ENCODE measurements around the gene STX1B. TPM values are rescaled to one million over a fixed set of nuclear protein-coding genes. Genes with fewer than 3 reads are reported as not detected.

STX1B gene
- total and polyA plus RNA-seq, 5 donors, result 0.66 to 2.1 (median 1.7) TPM

GRCh38 chr16:30992931-30993816, 17.3 kb downstream of the STX1B start:
- intact Hi-C loops (cut with DNase I), result no loop called here
- DNase-seq (peak in 1 of 3 donors; percentile 33), ATAC-seq (no peak)
- no peaks in the 10 kb centered on the region for H3K4me1 ChIP-seq (ENCODE audit: control insufficient read depth, insufficient read depth, low read length)
- no peak overlapping the region for H3K27ac ChIP-seq (ENCODE audit: low read length)
- no peaks in the 10 kb centered on the region for H3K27me3 ChIP-seq (ENCODE audit: control insufficient read depth, insufficient read depth)
- 67% methylated on average over 29 of the region's 29 CpGs for WGBS
- H3K9me3 ChIP-seq (ENCODE audit: control insufficient read depth, low read length), result no peaks in the 10 kb centered on the region
- H3K4me3 ChIP-seq (ENCODE audit: low read length), result no peak overlapping the region

- Histone ChIP-seq H3K4me1 (ENCODE audit: control insufficient read depth, insufficient read depth, low read length) (no peaks in the 10 kb centered on the region), H3K27me3 (ENCODE audit: control insufficient read depth, insufficient read depth) (no peaks in the 10 kb centered on the region), H3K9me3 (ENCODE audit: control insufficient read depth, low read length) (no peaks in the 10 kb centered on the region), H3K27ac (ENCODE audit: low read length) (no peak overlapping the region), H3K4me3 (ENCODE audit: low read length) (no peak overlapping the region)
- DNase-seq (peak in 1 of 3 donors; percentile 20), ATAC-seq (no peak)
- 79% methylated on average over 21 of the region's 21 CpGs for WGBS
- intact Hi-C loops (cut with DNase I), result no loop called here
Observed at GRCh38 chr16:30992276-30992780, 18.1 kb downstream of the STX1B start.

GRCh38 chr16:30991052-30991451, 19.4 kb downstream of the STX1B start:
- H3K27ac ChIP-seq (ENCODE audit: low read length), result no peak overlapping the region
- no peaks in the 10 kb centered on the region for H3K4me1 ChIP-seq (ENCODE audit: control insufficient read depth, insufficient read depth, low read length)
- WGBS, result 80% methylated on average over 8 of the region's 8 CpGs
- H3K4me3 ChIP-seq (ENCODE audit: low read length), result no peak overlapping the region
- intact Hi-C loops (cut with DNase I), result no loop called here
- no peak for ATAC-seq
- H3K9me3 ChIP-seq (ENCODE audit: control insufficient read depth, low read length), result no peaks in the 10 kb centered on the region
- no peaks in the 10 kb centered on the region for H3K27me3 ChIP-seq (ENCODE audit: control insufficient read depth, insufficient read depth)
- peak in 1 of 3 donors; percentile 22 for DNase-seq

- 77% methylated on average over 12 of the region's 12 CpGs for WGBS
- Histone ChIP-seq H3K27me3 (ENCODE audit: control insufficient read depth, insufficient read depth) (no peaks in the 10 kb centered on the region), H3K9me3 (ENCODE audit: control insufficient read depth, low read length) (no peaks in the 10 kb centered on the region), H3K4me3 (ENCODE audit: low read length) (no peak overlapping the region), H3K27ac (ENCODE audit: low read length) (no peak overlapping the region), H3K4me1 (ENCODE audit: control insufficient read depth, insufficient read depth, low read length) (peaks cover 2% of the 10 kb centered on the region)
- intact Hi-C loops (cut with DNase I), result no loop called here
- ATAC-seq (no peak), DNase-seq (no peak)
Observed at GRCh38 chr16:30990105-30990504, 20.3 kb downstream of the STX1B start.

GRCh38 chr16:30989469-30990047, 20.9 kb downstream of the STX1B start:
- Histone ChIP-seq H3K4me3 (ENCODE audit: low read length) (no peak overlapping the region), H3K4me1 (ENCODE audit: control insufficient read depth, insufficient read depth, low read length) (peaks cover 2% of the 10 kb centered on the region), H3K27me3 (ENCODE audit: control insufficient read depth, insufficient read depth) (no peaks in the 10 kb centered on the region), H3K27ac (ENCODE audit: low read length) (no peak overlapping the region), H3K9me3 (ENCODE audit: control insufficient read depth, low read length) (no peaks in the 10 kb centered on the region)
- intact Hi-C loops (cut with DNase I), result loop anchor here in 3 of 4 donors (5.0 to 10.0 kb wide), 7 partner anchors 85 to 878 kb away; partner anchors contain the start of genes ARMC5 (in 1 of the 3), ZNF646 (in 1 of the 3), ZNF668 (in 1 of the 3) and ZNF843 (in 1 of the 3)
- DNase-seq, result no peak
- 89% methylated on average over 23 of the region's 23 CpGs for WGBS
- no peak for ATAC-seq

GRCh38 chr16:30987581-30988190, 22.8 kb downstream of the STX1B start:
- 95% methylated on average over 30 of the region's 30 CpGs for WGBS
- H3K4me3 ChIP-seq (ENCODE audit: low read length), result no peak overlapping the region
- no peak overlapping the region for H3K27ac ChIP-seq (ENCODE audit: low read length)
- no peaks in the 10 kb centered on the region for H3K27me3 ChIP-seq (ENCODE audit: control insufficient read depth, insufficient read depth)
- intact Hi-C loops (cut with DNase I), result loop anchor here in 3 of 4 donors (5.0 to 10.0 kb wide), 7 partner anchors 87 to 880 kb away; partner anchors contain the start of genes ARMC5 (in 1 of the 3), ZNF646 (in 1 of the 3), ZNF668 (in 1 of the 3) and ZNF843 (in 1 of the 3)
- DNase-seq (no peak), ATAC-seq (no peak)
- peaks cover 2% of the 10 kb centered on the region for H3K4me1 ChIP-seq (ENCODE audit: control insufficient read depth, insufficient read depth, low read length)
- no peaks in the 10 kb centered on the region for H3K9me3 ChIP-seq (ENCODE audit: control insufficient read depth, low read length)

- H3K27ac ChIP-seq (ENCODE audit: low read length), result no peak overlapping the region
- no peak for ATAC-seq
- 92% methylated on average over 29 of the region's 29 CpGs for WGBS
Observed at GRCh38 chr16:30986129-30986991, 24.1 kb downstream of the STX1B start.

GRCh38 chr16:30985401-30986128, 24.9 kb downstream of the STX1B start:
- H3K27ac ChIP-seq (ENCODE audit: low read length), result no peak overlapping the region
- WGBS, result 63% methylated on average over 20 of the region's 20 CpGs
- intact Hi-C loops (cut with DNase I), result loop anchor here in 3 of 4 donors (5.0 to 10.0 kb wide), 7 partner anchors 89 to 882 kb away; partner anchors contain the start of genes ARMC5 (in 1 of the 3), ZNF646 (in 1 of the 3), ZNF668 (in 1 of the 3) and ZNF843 (in 1 of the 3)

More at GRCh38 chr16:30986129-30986991, 24.1 kb downstream of the STX1B start:
- DNase-seq, result no peak
- Histone ChIP-seq H3K9me3 (ENCODE audit: control insufficient read depth, low read length) (no peaks in the 10 kb centered on the region), H3K4me3 (ENCODE audit: low read length) (no peak overlapping the region), H3K4me1 (ENCODE audit: control insufficient read depth, insufficient read depth, low read length) (peaks cover 2% of the 10 kb centered on the region), H3K27me3 (ENCODE audit: control insufficient read depth, insufficient read depth) (no peaks in the 10 kb centered on the region)
- intact Hi-C loops (cut with DNase I), result loop anchor here in 3 of 4 donors (5.0 to 10.0 kb wide), 7 partner anchors 88 to 881 kb away; partner anchors contain the start of genes ARMC5 (in 1 of the 3), ZNF646 (in 1 of the 3), ZNF668 (in 1 of the 3) and ZNF843 (in 1 of the 3)

GRCh38 chr16:30984669-30985400, 25.6 kb downstream of the STX1B start, which contains the start of gene HSD3B7:
HSD3B7 (plus strand) TSS chr16:30985207; CDS start chr16:30985659, 452 bp downstream.
- Histone ChIP-seq H3K27ac (ENCODE audit: low read length) (no peak within 1 kb of the TSS), H3K27me3 (ENCODE audit: control insufficient read depth, insufficient read depth) (no peaks in the 10 kb centered on the region), H3K9me3 (ENCODE audit: control insufficient read depth, low read length) (no peaks in the 10 kb centered on the region), H3K4me1 (ENCODE audit: control insufficient read depth, insufficient read depth, low read length) (peaks cover 2% of the 10 kb centered on the region), H3K4me3 (ENCODE audit: low read length) (peak within 1 kb of the TSS; percentile 26)
- 29% methylated on average over 24 of the region's 24 CpGs for WGBS
- DNase-seq (peak; percentile 92 to 97 (median 96)), ATAC-seq (peak; percentile 87 to 88)
- intact Hi-C loops (cut with DNase I), result loop anchor here in 3 of 4 donors (5.0 to 10.0 kb wide), 7 partner anchors 90 to 882 kb away; partner anchors contain the start of genes ZNF843 (in 2 of the 3), ARMC5 (in 1 of the 3), ZNF646 (in 1 of the 3) and ZNF668 (in 1 of the 3)

More at GRCh38 chr16:30985401-30986128, 24.9 kb downstream of the STX1B start:
- ATAC-seq, result peak; percentile 23 to 32
- peaks cover 2% of the 10 kb centered on the region for H3K4me1 ChIP-seq (ENCODE audit: control insufficient read depth, insufficient read depth, low read length)
- H3K4me3 ChIP-seq (ENCODE audit: low read length), result peak overlapping the region; percentile 26
- H3K27me3 ChIP-seq (ENCODE audit: control insufficient read depth, insufficient read depth), result no peaks in the 10 kb centered on the region
- no peaks in the 10 kb centered on the region for H3K9me3 ChIP-seq (ENCODE audit: control insufficient read depth, low read length)
- peak in 2 of 3 donors; percentile 70 to 72 for DNase-seq
